Stimulated activated CD4-positive, alpha-beta T cell treated with anti-CD3 and anti-CD28 coated beads, TNF-alpha, amount 100 ng/mL, for 48 hours (primary cell): ENCODE measurements around the gene HINT1.

Source experiments
- DNase-seq, 3 donors: peaks; one replicate each; pipeline ENCODE4 v3.0.0-alpha.2; 2020; ENCODE audit warnings: low read depth in 3 of 3

Gene HINT1

GRCh38 chr5:131109540-131110255 lies 55.4 kb downstream of the HINT1 start:
- no peak for DNase-seq
